ENCODE results near the gene ADAMTSL5. TPM values are rescaled to one million over a fixed set of nuclear protein-coding genes. Genes with fewer than 3 reads are reported as not detected.

Gene ADAMTSL5
- total RNA-seq, 2 experiments from 2014 or later = 0.34 TPM; not detected in 1

- Histone ChIP-seq H3K36me3 (ENCODE audit: insufficient read depth, low read length) (no peaks in the 10 kb centered on the region), H3K79me2 (ENCODE audit: insufficient read depth, low read depth, low read length) (no peaks in the 10 kb centered on the region), H3K4me2 (ENCODE audit: low read length) (peak overlapping the region; percentile 12; the same call in 1 of the 2 replicates), H4K20me1 (ENCODE audit: insufficient read depth, low read length) (no peaks in the 10 kb centered on the region), H3K9me3 (ENCODE audit: low read length) (no peaks in the 10 kb centered on the region), H3K27ac (ENCODE audit: low read depth, low read length, poor library complexity, severe bottlenecking) (no peak overlapping the region), H3K9me2 (ENCODE audit: insufficient read depth, low read length) (no peaks in the 10 kb centered on the region), H3K4me3 (ENCODE audit: low read depth, low read length, poor library complexity, severe bottlenecking) (no peak overlapping the region), H3K4me1 (ENCODE audit: insufficient read depth, low read length, poor library complexity, severe bottlenecking) (no peaks in the 10 kb centered on the region), H2AFZ (ENCODE audit: low read length) (no peak overlapping the region; the same call in 1 of the 2 replicates)
- peak; percentile 56 for DNase-seq (ENCODE audit: low spot score)
- BruUV-seq (replicated peaks) = no TSS peak
- ChIA-PET CTCF (ENCODE audit: unreplicated experiment) (no interaction called here), POLR2A (no interaction called here)
- no peak for TF ChIP-seq EZH2phosphoT487 (IDR thresholded peaks at IDR 0.05; ENCODE audit: borderline replicate concordance, low read depth, low read length)
- no peak for TF ChIP-seq CTCF (conservative IDR thresholded peaks at IDR 0.05; ENCODE audit: low read length)
- intact Hi-C loops (cut with micrococcal nuclease; ENCODE audit: unreplicated experiment) = no loop called here
These were observed 3.6 kb upstream of the ADAMTSL5 start for GRCh38 chr19:1516395-1516753.

GRCh38 chr19:1514986-1515721, 2.3 kb upstream of the ADAMTSL5 start:
- no peak overlapping the region for H2AFZ ChIP-seq (ENCODE audit: low read length)
- BruUV-seq (replicated peaks) = no TSS peak
- TF ChIP-seq EZH2phosphoT487 (IDR thresholded peaks at IDR 0.05; ENCODE audit: borderline replicate concordance, low read depth, low read length) (no peak), CTCF (conservative IDR thresholded peaks at IDR 0.05; ENCODE audit: low read length) (no peak)
- H3K36me3 ChIP-seq (ENCODE audit: insufficient read depth, low read length) = no peaks in the 10 kb centered on the region
- intact Hi-C loops (cut with micrococcal nuclease; ENCODE audit: unreplicated experiment) = no loop called here
- no peaks in the 10 kb centered on the region for H4K20me1 ChIP-seq (ENCODE audit: insufficient read depth, low read length)
- no peak overlapping the region for H3K27ac ChIP-seq (ENCODE audit: low read depth, low read length, poor library complexity, severe bottlenecking)
- ChIA-PET POLR2A (interaction anchor here (0.7 kb wide), 1 partner anchor 485 kb away, joined by 5 read pairs; no protein-coding TSS in a partner anchor), CTCF (ENCODE audit: unreplicated experiment) (no interaction called here)
- H3K4me3 ChIP-seq (ENCODE audit: low read depth, low read length, poor library complexity, severe bottlenecking) = no peak overlapping the region
- no peak overlapping the region for H3K4me2 ChIP-seq (ENCODE audit: low read length)
- no peaks in the 10 kb centered on the region for H3K9me2 ChIP-seq (ENCODE audit: insufficient read depth, low read length)
- no peak for DNase-seq (ENCODE audit: low spot score)
- no peaks in the 10 kb centered on the region for H3K79me2 ChIP-seq (ENCODE audit: insufficient read depth, low read depth, low read length)
- H3K4me1 ChIP-seq (ENCODE audit: insufficient read depth, low read length, poor library complexity, severe bottlenecking) = no peaks in the 10 kb centered on the region
- no peaks in the 10 kb centered on the region for H3K9me3 ChIP-seq (ENCODE audit: low read length)

- H4K20me1 ChIP-seq (ENCODE audit: insufficient read depth, low read length) = no peaks in the 10 kb centered on the region
- ChIA-PET POLR2A (interaction anchor here (0.7 kb wide), 2 partner anchors 95 to 486 kb away, joined by 5 read pairs; no protein-coding TSS in a partner anchor), CTCF (ENCODE audit: unreplicated experiment) (no interaction called here)
- no TSS peak for BruUV-seq (replicated peaks)
- H3K79me2 ChIP-seq (ENCODE audit: insufficient read depth, low read depth, low read length) = no peaks in the 10 kb centered on the region
- H3K9me3 ChIP-seq (ENCODE audit: low read length) = no peaks in the 10 kb centered on the region
- no peak overlapping the region for H3K4me3 ChIP-seq (ENCODE audit: low read depth, low read length, poor library complexity, severe bottlenecking)
- no peak overlapping the region for H3K4me2 ChIP-seq (ENCODE audit: low read length)
- no peaks in the 10 kb centered on the region for H3K36me3 ChIP-seq (ENCODE audit: insufficient read depth, low read length)
- no peak overlapping the region for H3K27ac ChIP-seq (ENCODE audit: low read depth, low read length, poor library complexity, severe bottlenecking)
- no peak for TF ChIP-seq CTCF (conservative IDR thresholded peaks at IDR 0.05; ENCODE audit: low read length)
- no peak for TF ChIP-seq EZH2phosphoT487 (IDR thresholded peaks at IDR 0.05; ENCODE audit: borderline replicate concordance, low read depth, low read length)
- no peak for DNase-seq (ENCODE audit: low spot score)
- H3K9me2 ChIP-seq (ENCODE audit: insufficient read depth, low read length) = no peaks in the 10 kb centered on the region
- no peak overlapping the region for H2AFZ ChIP-seq (ENCODE audit: low read length)
- H3K4me1 ChIP-seq (ENCODE audit: insufficient read depth, low read length, poor library complexity, severe bottlenecking) = no peaks in the 10 kb centered on the region
- intact Hi-C loops (cut with micrococcal nuclease; ENCODE audit: unreplicated experiment) = no loop called here
These were observed 1.5 kb upstream of the ADAMTSL5 start for GRCh38 chr19:1514295-1514661.
